Skeletal muscle tissue (tissue), 4 donors: ENCODE results near the gene PEMT. TPM values are rescaled to one million over a fixed set of nuclear protein-coding genes. Genes with fewer than 3 reads are reported as not detected.

Source experiments
- H3K27ac ChIP-seq: one replicate; pipeline ENCODE4 v1.7.0; 2013; ENCODE audit warnings: mild to moderate bottlenecking, low read depth, low read length, inconsistent platforms
- H3K27me3 ChIP-seq, 3 donors: one replicate each; pipeline ENCODE4 v1.7.0; 2013; ENCODE audit warnings: low read length in 3 of 3; ENCODE audit not compliant: control insufficient read depth in 3 of 3, insufficient read depth in 3 of 3
- H3K36me3 ChIP-seq, 3 donors: one replicate each; pipeline ENCODE4 v1.7.0; 2013; ENCODE audit warnings: low read length in 3 of 3; ENCODE audit not compliant: control insufficient read depth in 3 of 3, insufficient read depth in 3 of 3
- H3K4me1 ChIP-seq, 3 donors: one replicate each; pipeline ENCODE4 v1.7.0; 2013; ENCODE audit warnings: low read length in 3 of 3, mild to moderate bottlenecking in 3 of 3; ENCODE audit not compliant: control insufficient read depth in 3 of 3, insufficient read depth in 3 of 3
- H3K4me3 ChIP-seq, 3 donors: one replicate each; pipeline ENCODE4 v1.7.0; 2013; ENCODE audit warnings: low read length in 3 of 3
- H3K9ac ChIP-seq, 3 donors: one replicate each; pipeline ENCODE4 v1.7.0; 2013; ENCODE audit warnings: low read length in 3 of 3, mild to moderate bottlenecking in 3 of 3, moderate library complexity in 2 of 3, low read depth in 1 of 3
- H3K9me3 ChIP-seq, 3 donors: one replicate each; pipeline ENCODE4 v1.7.0; 2013; ENCODE audit warnings: low read length in 3 of 3; ENCODE audit not compliant: control insufficient read depth in 3 of 3
- total RNA-seq: library from RNA; depleted of rRNA; stranded (reverse); fragments of >200 nt; gene quantifications from one replicate; pipeline ENCODE4 v1.2.3, GENCODE V29; 2014
- donor health status: Osteomylitis.

Gene PEMT
- total RNA-seq, 1 donor from 2014 or later = 32.4 TPM

- peak overlapping the region; percentile 86 for H3K27ac ChIP-seq
- H3K4me3 ChIP-seq = no peak overlapping the region
- no peaks in the 10 kb centered on the region for H3K27me3 ChIP-seq
- peaks cover 29 to 41% (median 36%) of the 10 kb centered on the region in 3 donors for H3K4me1 ChIP-seq
- peaks cover 0 to 2% (median 0%) of the 10 kb centered on the region in 3 donors for H3K9me3 ChIP-seq
- peak overlapping the region in 2 of 3 donors; percentile 38 to 76 for H3K9ac ChIP-seq
- no peaks in the 10 kb centered on the region for H3K36me3 ChIP-seq
Observed at GRCh38 chr17:17527956-17528500, 63.5 kb downstream of the PEMT start.

GRCh38 chr17:17527534-17527933 lies 64.0 kb downstream of the PEMT start:
- Histone ChIP-seq H3K9ac (peak overlapping the region; percentile 38 to 76 (median 54)), H3K36me3 (no peaks in the 10 kb centered on the region), H3K27ac (peak overlapping the region; percentile 86), H3K9me3 (peaks cover 0 to 2% (median 0%) of the 10 kb centered on the region in 3 donors), H3K4me1 (peaks cover 29 to 41% (median 36%) of the 10 kb centered on the region in 3 donors), H3K27me3 (no peaks in the 10 kb centered on the region), H3K4me3 (peak overlapping the region in 1 of 3 donors; percentile 17)

- H3K4me1 ChIP-seq = peaks cover 29 to 41% (median 36%) of the 10 kb centered on the region in 3 donors
Observed at GRCh38 chr17:17526369-17526768, 65.1 kb downstream of the PEMT start.

GRCh38 chr17:17525956-17526355 lies 65.6 kb downstream of the PEMT start:
- peak overlapping the region; percentile 86 for H3K27ac ChIP-seq
- peak overlapping the region; percentile 45 to 85 (median 70) for H3K9ac ChIP-seq
- peak overlapping the region in 1 of 3 donors; percentile 20 for H3K4me3 ChIP-seq
- peaks cover 29 to 41% (median 36%) of the 10 kb centered on the region in 3 donors for H3K4me1 ChIP-seq
- H3K9me3 ChIP-seq = no peaks in the 10 kb centered on the region
- peaks cover 0 to 3% (median 3%) of the 10 kb centered on the region in 3 donors for H3K36me3 ChIP-seq
- no peaks in the 10 kb centered on the region for H3K27me3 ChIP-seq

More at GRCh38 chr17:17526369-17526768, 65.1 kb downstream of the PEMT start:
- no peaks in the 10 kb centered on the region for H3K27me3 ChIP-seq
- H3K36me3 ChIP-seq = peaks cover 0 to 3% (median 0%) of the 10 kb centered on the region in 3 donors
- no peaks in the 10 kb centered on the region for H3K9me3 ChIP-seq
- H3K9ac ChIP-seq = peak overlapping the region; percentile 53 to 85 (median 70)
- H3K4me3 ChIP-seq = peak overlapping the region in 1 of 3 donors; percentile 36
- H3K27ac ChIP-seq = peak overlapping the region; percentile 86

- no peak overlapping the region for H3K4me3 ChIP-seq
- peaks cover 0 to 3% (median 3%) of the 10 kb centered on the region in 3 donors for H3K36me3 ChIP-seq
- H3K27ac ChIP-seq = no peak overlapping the region
- H3K27me3 ChIP-seq = no peaks in the 10 kb centered on the region
- peaks cover 29 to 41% (median 36%) of the 10 kb centered on the region in 3 donors for H3K4me1 ChIP-seq
- H3K9ac ChIP-seq = peak overlapping the region in 1 of 3 donors; percentile 8
- H3K9me3 ChIP-seq = no peaks in the 10 kb centered on the region
Observed at GRCh38 chr17:17525311-17525710, 66.2 kb downstream of the PEMT start.

GRCh38 chr17:17523731-17524490 lies 67.6 kb downstream of the PEMT start:
- H3K4me1 ChIP-seq = peaks cover 24 to 39% (median 31%) of the 10 kb centered on the region in 3 donors

GRCh38 chr17:17523001-17523730 lies 68.3 kb downstream of the PEMT start:
- peaks cover 19 to 32% (median 23%) of the 10 kb centered on the region in 3 donors for H3K4me1 ChIP-seq
- no peaks in the 10 kb centered on the region for H3K9me3 ChIP-seq
- H3K27ac ChIP-seq = no peak overlapping the region
- no peak overlapping the region for H3K4me3 ChIP-seq
- H3K27me3 ChIP-seq = no peaks in the 10 kb centered on the region
- H3K9ac ChIP-seq = no peak overlapping the region
- peaks cover 0 to 3% (median 3%) of the 10 kb centered on the region in 3 donors for H3K36me3 ChIP-seq

More at GRCh38 chr17:17523731-17524490, 67.6 kb downstream of the PEMT start:
- no peaks in the 10 kb centered on the region for H3K27me3 ChIP-seq
- H3K4me3 ChIP-seq = no peak overlapping the region
- peaks cover 0 to 3% (median 3%) of the 10 kb centered on the region in 3 donors for H3K36me3 ChIP-seq
- no peaks in the 10 kb centered on the region for H3K9me3 ChIP-seq
- H3K27ac ChIP-seq = no peak overlapping the region
- no peak overlapping the region for H3K9ac ChIP-seq

- H3K27me3 ChIP-seq = no peaks in the 10 kb centered on the region
- H3K27ac ChIP-seq = no peak overlapping the region
- H3K9me3 ChIP-seq = no peaks in the 10 kb centered on the region
- H3K4me3 ChIP-seq = no peak overlapping the region
- H3K36me3 ChIP-seq = peaks cover 0 to 3% (median 3%) of the 10 kb centered on the region in 3 donors
- peaks cover 0 to 7% (median 5%) of the 10 kb centered on the region in 3 donors for H3K4me1 ChIP-seq
- H3K9ac ChIP-seq = no peak overlapping the region
Observed at GRCh38 chr17:17520599-17521232, 70.8 kb downstream of the PEMT start.

- Histone ChIP-seq H3K9me3 (no peaks in the 10 kb centered on the region), H3K9ac (no peak overlapping the region), H3K4me1 (peaks cover 0 to 4% (median 0%) of the 10 kb centered on the region in 3 donors), H3K36me3 (peaks cover 0 to 3% (median 3%) of the 10 kb centered on the region in 3 donors), H3K27ac (no peak overlapping the region), H3K27me3 (no peaks in the 10 kb centered on the region), H3K4me3 (no peak overlapping the region)
Observed at GRCh38 chr17:17519886-17520285, 71.6 kb downstream of the PEMT start.
